CD4-positive, alpha-beta T cell treated with Interleukin-15 for 4 hours (primary cell): Measurements from ENCODE around the gene SPC24.
"Not testable (repeated sequence)": the region's sequence is repeated elsewhere in the genome, so short reads cannot be mapped to it uniquely, and the experiment has no call there.

Experiments used
- DNase-seq: peaks from one replicate; pipeline ENCODE4 v3.0.0-alpha.2; 2020; ENCODE audit warnings: low spot score

Gene SPC24

DNA sequence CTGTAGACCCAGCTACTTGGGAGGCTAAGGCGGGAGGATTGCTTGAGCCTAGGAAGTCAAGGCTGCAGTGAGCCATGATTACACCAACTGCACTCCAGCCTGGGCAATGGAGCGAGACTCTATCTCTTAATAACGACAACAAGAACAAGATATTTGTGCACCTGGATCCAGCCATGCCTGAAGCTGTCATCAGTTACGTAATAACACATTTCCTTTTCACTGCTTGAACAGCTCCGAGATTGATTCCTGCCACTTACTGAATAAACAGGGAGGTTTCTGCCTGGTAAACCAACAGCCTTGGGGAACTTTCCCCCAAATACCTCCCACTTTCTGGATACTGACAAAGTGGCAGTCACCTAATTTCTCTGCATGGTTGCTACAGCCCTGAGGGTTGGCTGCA, 36.4 kb upstream of the SPC24 start:
- no peak for DNase-seq

DNA sequence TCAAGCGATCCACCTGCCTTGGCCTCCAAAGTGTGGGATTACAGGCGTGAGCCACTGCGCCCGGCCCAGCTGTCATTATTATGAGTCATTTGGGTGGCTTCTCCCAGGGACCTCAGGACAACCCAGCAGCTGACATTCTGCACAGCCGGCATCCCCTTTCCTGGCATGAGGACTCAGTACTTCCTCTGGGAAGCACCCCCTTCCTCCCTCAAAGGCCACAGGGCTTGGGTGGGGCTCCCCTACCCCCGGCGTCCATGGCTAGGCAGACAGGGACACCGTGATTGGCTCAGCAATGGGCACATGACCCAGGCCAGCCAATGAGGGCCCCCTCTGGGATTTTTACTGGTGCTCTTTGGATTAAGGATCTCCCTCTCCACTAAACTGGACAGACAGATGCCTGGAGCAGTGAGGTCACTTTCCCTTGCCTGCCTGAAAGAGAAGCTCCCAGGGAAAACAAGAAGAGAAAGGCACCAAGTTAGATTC, 35.7 kb upstream of the SPC24 start:
- no peak for DNase-seq

DNA sequence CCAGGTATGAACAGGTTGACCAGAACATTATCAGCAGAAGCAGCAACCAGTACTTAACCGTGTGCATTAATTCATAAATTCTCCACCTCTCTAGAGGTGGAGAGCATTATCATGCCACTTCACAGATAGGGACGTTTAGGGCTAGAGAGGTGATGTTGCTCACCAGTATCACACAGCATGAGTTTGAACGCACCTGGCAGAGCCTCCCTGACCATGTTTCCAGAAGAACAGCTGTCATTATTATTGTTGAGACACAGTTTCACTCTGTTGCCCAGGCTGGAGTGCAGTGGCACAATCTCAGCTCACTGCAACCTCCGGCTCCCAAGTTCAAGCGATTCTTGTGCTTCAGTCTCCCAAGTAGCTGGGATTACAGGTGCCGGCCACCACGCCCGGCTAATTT, 34.9 kb upstream of the SPC24 start:
- DNase-seq = no peak

DNA sequence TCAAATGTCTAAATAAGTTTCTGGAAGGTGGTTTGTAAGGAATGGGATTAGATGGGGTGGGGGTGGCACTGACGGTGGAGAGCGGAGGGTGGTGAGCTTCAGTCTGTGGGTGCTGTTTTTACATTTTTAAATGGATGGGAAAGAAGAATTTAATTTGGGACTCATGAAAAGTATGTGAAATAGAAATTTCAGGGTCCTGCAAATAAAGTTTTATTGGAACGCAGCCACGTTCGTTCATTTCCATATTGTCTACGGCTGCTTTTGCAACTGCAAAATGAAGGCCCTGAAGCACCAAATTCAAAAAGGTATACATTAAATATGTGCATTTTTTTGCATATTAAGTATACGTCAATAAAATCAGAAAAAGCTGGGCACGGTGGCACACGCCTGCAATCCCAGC, 31.9 kb upstream of the SPC24 start:
- DNase-seq = no peak

DNA sequence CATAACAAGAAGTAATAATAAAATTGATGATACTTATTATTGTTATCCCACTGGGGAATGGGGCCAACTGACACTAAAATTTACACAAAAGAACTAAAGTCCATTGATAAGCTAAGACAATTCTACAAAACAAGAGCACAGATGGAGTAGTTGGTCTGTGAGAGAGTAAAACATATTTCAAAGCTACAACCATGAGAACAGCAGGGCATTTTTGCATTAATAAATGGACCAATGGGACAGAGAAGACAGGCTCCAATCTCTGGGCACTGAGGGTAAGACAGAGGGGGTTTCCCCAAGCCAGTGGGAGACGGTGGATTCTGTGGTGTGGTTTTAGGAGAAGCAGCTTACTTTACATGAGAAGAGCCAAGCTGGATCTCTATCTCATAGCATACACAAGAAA, 27.4 kb upstream of the SPC24 start:
- DNase-seq = no peak

DNA sequence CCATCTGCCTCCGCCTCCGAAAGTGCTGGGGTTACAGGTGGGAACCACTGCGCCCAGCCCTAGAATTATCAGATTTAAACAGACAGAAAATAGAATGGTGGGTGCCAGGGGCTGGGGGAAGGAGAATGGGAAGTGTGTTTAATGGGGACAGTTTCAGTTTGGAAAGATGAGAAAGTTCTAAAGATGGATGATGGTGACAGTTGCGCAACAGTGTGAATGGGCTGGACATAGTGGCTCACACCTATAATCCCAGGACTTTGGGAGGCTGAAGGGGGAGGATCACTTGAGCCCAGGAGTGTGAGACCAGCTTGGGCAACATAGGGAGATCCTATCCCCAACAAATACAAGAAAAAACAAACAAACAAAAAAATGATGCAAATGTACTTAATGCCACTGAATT, 25.9 kb upstream of the SPC24 start:
- DNase-seq = no peak

DNA sequence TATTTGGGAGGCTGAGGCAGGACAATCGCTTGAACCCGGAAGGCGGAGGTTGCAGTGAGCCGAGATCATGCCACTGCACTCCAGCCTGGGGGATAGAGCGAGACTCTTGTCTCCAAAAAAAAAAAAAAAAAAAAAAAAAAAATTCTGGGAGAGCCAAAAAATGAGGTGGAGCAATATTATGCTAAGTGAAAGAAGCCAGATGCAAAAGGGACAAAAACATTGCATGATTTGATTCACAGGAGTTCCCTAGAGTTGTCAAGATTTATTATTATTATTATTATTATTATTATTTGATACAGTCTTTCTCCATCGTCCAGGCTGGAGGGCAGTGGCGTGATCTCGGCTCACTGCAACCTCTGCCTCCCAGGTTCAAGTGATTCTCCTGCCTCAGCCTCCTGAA, 25.4 kb upstream of the SPC24 start:
- not testable (repeated sequence) for DNase-seq

DNA sequence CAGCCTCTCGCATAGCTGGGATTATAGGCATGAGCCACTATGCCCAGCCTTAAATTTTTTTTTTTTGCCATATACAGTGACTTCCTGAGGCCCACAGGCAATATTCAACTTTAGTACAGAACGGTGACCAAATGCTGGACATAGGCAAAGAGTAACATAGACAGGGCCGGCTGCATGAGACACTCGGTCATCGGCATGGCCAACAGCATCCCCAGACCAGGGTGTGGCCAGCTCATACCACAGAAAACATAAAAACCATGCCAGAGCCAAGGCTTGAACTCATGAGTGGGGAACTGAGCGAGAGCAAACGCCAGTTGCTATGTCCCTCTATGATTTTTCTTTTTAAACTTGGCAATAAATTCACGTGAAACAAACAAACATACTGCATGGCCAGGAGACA, 24.8 kb upstream of the SPC24 start:
- no peak for DNase-seq

DNA sequence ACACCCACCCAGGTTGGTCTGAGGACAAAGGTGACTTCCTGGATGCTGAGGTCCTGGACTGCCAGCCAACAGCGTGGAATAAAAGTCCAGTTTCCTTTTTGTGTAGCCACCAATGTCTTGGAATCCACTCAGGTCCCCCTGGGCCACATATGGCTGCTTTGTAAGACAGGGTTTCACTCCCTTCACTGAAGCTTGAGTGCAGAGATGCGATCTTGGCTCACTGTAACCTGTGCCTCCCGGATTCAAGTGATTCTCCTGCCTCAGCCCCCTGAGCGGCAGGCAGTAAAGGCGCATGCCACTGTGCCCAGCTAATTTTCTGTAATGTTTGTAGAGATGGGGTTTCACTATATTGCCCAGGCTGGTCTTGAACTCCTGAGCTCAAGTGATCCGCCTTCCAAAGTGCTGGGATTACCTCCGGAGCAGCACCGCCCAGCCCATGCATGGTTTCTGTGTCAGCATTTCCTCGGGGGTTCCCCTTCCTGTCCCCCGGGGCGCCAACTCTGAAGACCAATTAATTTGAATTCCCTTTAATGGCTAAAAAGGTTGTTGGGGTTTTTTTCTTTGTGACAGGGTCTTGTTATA, 24.2 kb upstream of the SPC24 start:
- no peak for DNase-seq

DNA sequence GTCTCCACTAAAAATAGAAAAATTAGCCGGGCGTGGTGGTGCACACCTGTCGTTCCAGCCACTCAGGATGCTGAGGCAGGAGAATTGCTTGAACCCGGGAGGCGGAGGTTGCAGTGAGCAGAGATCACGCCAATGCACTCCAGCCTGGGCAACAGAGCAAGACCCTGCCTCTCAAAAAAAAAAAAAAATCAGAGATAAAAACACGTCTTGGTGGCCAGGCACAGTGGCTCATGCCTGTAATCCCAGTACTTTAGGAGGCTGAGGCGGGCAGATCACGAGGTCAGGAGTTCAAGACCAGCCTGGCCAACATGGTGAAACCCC, 23.5 kb upstream of the SPC24 start:
- DNase-seq = not testable (repeated sequence)

DNA sequence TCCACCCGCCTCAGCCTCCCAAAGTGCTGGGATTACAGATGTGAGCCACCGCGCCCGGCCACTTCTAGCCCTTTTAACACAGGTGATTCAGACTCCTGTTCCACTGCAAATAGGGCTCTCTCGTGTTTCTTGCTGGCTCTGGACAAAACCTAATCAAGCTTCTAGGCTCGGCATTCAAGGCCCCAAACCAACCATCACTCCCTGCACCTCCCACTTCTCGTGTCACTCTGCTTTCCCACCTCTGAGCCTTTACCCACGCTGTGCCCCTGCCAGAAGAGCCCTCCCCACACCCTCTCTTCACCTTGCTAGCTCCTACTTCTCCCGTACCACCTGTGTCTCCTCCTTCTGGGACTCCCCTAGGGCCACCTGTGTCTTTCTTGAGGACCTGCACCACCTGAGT, 22.0 kb upstream of the SPC24 start:
- DNase-seq = no peak

DNA sequence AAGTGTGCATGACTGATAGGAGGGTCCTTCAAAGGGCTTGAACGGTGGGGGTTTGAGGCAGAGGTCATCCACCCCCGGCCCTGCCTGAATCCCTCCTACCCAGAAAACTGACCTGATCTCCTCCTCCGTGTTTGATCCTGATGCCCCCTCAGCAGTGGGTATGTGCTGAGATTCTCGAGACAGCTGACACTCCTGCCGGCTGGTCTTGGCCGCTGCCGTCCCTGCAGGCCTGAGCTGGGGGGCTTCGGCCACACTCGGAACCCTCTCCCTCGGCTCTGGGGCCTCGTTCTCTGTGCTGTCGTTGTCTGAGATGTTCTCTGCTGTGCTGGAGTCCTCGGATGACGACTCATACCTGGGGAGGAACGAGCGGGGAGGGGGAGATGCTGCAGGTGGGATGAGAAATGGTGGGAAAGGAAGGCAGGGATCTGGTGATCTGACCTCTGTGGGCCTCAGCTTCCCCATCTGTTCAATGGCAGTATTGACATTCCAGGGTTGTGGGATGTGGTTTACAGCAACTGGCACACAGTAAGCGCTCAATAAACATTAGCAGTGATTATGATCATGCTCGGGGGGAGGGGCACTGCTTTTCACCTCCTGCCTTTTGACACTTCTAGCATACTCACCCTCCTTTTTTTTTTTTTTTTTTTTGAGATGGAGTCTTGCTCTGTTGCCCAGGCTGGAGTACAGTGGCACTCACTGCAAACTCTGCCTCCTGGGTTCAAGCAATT, 21.0 kb upstream of the SPC24 start:
- no peak for DNase-seq

DNA sequence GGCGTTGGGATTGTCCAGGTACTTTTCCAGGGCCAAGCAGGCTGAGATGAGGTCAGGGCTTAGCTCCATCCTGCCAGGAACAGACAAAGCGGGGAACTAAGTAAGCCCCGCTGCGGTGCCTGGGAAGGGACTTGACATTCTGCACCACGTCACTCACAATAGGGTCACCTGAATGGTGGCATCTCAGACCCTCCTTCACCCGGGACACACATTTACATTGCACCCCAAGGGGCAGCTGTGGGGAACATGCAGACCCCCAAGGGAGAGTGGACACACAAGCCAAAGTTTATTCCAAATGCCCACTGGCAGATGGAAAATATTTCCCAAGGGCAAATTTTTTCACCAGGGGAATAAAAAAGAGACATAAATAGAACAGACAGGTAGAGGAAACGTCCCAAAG, 20.3 kb upstream of the SPC24 start:
- DNase-seq = no peak

DNA sequence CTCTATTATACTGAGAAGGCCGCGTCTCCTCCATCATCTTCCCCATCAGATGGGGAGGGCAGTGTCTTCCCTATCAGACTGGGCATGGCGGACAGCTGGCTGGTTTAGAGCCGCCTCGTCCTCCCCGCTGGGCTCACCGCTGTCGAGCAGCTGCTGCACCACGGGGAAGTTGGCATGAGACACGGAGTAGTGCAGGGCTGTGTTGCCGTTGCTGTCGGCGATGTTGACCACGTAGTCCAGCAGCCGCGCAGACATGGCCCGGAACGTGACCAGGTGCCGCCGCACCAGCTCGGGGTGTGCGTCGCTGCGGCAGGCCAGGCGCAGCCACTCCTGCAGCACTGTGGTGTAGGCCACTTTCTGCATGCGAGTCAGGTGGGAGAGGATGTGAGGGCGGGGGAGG, 18.8 kb upstream of the SPC24 start:
- DNase-seq = no peak

DNA sequence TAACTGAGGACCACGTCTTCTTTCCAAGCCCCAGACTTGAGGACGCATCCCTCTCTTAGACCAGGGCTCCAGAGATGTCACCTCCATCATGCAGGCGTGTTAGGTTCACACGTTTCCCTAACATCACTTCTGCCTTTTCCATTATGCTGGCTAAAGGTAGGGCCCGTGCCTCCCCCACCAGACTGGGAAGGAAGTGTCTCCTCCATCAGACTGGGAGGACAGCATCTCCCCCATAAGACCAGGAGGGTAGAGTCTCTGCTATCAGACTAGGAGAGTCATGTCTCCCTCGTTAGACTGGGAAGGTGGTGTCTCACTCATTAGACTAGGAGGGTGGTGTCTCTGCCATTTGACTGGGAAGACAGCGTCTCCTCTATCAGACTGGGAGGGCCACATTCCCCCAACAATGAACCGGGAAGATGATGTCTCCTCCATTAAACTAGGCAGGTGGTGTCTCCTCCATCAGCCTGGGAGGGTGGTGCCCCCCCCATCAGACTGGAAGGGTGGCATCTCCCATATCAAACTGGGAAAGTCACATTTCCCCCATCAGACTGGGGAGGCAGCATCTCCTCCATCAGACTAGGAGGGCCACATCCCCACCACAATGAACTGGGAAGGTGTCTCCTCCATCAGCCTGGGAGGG, 18.1 kb upstream of the SPC24 start:
- DNase-seq = no peak

DNA sequence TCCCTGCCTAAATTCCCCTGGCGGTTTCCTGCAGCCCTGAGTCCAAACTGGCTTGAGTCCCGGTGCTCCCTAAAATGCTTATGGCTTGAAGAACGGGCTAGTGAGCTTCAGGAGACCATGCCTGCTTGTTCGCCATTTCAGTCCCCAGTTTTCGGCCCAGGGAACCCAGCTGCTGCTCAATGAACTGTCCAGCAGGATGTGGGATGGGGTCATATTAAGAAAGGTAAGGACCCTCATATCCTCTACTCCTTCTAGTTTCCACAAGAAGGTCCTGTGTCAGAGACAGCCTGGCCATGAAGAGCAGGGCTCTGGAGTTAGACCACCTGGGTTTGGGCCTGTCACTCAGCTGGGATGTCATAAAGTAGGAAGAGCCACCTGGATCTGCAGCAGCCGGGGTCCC, 17.0 kb upstream of the SPC24 start:
- no peak for DNase-seq

DNA sequence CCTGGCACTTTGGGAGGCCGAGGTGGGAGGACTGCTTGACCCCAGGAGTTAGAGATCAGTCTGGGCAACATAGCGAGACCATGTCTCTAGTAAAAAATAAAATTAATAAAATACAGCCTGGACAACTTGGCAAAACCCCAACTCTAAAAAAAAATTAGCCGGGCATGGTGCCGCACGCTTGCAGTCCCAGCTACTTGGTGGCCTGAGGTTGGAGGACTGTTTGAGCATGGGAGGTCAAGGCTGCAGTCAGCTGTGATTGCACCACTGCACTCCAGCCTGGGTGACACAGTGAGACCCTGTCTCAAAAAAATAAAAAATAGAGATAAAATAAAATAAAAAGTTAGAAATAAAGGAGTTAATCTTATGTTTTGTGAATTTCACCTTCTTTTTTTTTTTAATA, 15.6 kb upstream of the SPC24 start:
- DNase-seq = no peak

DNA sequence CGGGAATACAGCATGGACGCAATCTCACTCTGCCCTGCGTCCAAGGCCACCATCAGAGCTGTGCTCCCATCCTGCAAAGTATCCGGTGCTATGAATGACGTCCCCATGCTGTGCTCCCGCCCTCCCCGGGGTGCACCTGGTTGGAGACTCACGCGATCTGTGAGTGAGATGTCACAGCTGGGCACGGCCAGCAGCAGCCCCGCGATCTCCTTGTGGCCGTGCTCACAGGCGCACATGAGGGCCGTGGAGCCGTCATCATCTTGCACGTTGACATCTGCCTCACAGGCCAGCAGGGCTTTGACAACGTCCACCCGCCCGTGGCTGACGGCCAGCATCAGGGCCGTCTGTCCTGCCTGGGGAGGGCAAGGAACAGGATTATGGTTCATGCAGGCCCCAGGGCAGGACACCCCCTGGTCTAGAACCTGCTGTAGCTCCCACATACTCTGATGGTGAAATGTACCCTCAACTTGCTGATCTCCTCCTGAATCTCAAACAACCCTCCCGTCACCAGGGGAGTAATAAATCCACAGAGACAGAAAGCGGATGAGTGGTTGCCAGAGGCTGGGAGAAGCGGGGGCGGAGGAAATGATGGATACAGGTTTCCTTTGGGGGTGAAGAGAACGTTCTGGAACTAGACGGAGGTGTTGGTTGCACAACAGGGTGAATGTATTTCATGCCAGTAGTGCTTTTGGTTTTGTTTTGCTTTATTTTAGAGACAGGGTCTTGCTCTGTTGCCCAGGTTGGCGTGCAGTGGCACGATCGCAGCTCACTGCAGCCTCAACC, 14.5 kb upstream of the SPC24 start:
- DNase-seq = no peak

DNA sequence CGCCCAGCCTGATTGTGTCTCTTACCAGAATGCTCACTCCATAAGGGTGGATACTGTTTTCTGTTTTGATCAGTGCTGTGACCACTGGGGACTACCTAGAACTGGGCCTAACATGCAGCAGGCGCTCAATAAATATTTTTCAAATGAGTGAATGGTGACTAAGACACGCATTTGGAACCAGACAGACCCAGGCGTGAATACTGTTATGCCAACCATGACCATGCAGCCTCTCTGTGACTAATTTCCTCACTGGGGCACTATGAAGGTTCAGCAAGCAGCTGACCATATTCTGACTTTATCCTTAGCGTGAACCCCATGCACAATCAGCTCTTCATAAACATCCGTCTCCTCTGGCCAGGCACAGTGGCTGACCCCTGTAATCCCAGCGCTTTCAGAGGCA, 13.0 kb upstream of the SPC24 start:
- DNase-seq = no peak

DNA sequence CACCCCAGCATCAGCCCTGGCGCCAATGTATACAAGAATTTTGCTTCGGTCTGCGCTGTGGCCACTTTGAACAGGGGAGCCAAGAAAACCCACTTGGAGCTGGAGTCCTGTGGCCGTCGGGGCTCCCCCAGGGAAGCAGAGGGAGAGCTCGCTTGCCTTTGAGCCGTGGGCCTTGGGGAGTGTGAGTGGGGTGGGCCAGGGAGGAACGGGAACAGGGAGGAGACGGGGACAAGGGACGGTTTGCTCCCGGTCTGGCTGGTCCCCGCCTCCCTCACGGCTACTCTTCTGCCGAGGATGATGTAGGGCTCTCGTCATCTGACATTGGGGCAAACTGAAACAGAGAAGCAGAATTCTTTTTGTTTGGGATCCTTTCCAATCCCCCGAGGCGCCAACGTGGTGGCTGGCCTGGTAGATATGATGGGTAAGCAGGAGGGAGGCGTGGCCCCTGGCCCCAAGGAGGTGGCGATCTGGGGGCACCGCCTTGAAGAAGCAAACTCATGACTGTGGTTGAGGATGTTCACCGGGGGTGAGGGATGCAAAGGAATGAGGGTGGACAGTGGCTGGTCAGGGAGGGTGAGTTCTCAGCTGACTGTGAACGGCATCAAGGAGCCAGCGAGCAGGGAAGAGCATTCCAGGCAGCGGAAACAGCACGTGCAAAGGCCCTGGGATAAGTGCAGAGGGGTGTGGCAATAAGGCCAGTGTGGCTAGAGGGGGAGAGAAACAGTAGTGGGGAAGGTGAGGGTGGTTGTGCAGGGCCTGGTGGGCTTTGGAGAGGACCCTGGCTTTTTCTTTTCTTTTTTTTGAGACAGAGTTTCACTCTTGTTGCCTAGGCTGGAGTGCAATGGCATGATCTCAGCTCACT, 10.9 kb upstream of the SPC24 start:
- DNase-seq = no peak

DNA sequence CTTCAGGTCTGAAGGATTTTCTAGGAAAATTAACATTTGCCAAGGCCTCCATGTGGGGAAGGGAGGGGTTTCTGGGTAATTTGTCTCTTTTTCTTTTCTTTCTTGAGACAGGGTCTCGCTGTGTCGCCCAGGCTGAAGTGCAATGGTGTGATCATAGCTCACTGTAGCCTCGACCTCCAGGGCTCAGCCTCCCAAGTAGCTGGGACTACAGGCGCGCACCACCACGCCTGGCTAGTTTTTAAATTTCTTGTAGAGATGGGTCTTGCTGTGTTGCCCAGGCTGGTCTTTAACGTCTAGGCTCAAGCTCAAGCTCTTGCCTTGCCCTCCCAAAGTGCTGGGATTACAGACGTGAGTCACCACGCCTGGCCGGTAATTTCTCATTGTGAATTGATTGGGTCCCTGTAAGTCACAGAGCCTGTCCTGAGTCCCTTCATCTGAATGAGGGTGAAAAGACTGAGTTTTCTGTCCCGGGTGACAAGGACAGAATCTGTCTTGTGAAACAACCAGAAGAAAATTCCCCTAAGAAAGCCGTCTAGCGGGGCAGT, 10.0 kb upstream of the SPC24 start:
- DNase-seq = no peak
